Measurements from ENCODE around the gene SPHK1. TPM values are rescaled to one million over a fixed set of nuclear protein-coding genes. Genes with fewer than 3 reads are reported as not detected.

The SPHK1 gene
- total and polyA plus RNA-seq, 2 donors (not counting 3 experiments of a cell fraction or from before 2014, with no cell fraction given), result 85.6 to 97.4 TPM

- H4K20me1 ChIP-seq (replicated peaks; ENCODE audit: control insufficient read depth, extremely low read depth, insufficient read depth, low read length), result no peaks in the 10 kb centered on the region
- dilution Hi-C loops (cut with MboI; ENCODE audit: extremely low pct_ligation_motif_present, low sequenced_read_pairs), result no loop called here
- intact Hi-C loops (cut with micrococcal nuclease), result no loop called here
- no peaks in the 10 kb centered on the region for H3K4me1 ChIP-seq (ENCODE audit: control insufficient read depth, extremely low read depth, insufficient read depth, low read length)
- TF ChIP-seq CTCF (IDR thresholded peaks at IDR 0.05; ENCODE audit: extremely low read depth in 1 of 2, insufficient read depth in 1 of 2, low read depth in 1 of 2, low read length in 2 of 2), result no peak
- TF ChIP-seq POLR2A (IDR thresholded peaks at IDR 0.05; ENCODE audit: low read depth, low read length), result no peak
- no peak for TF ChIP-seq GATA2 (IDR thresholded peaks at IDR 0.05; ENCODE audit: insufficient read depth, insufficient read length, low read depth, low read length)
- TF ChIP-seq, protein P1, sequence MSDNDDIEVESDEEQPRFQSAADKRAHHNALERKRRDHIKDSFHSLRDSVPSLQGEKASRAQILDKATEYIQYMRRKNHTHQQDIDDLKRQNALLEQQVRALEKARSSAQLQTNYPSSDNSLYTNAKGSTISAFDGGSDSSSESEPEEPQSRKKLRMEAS (IDR thresholded peaks at IDR 0.05; ENCODE audit: insufficient read depth, insufficient read length), result no peak
- TF ChIP-seq JUN (IDR thresholded peaks at IDR 0.05; ENCODE audit: borderline replicate concordance, insufficient read depth, insufficient read length, low read depth), result no peak
- no peak for TF ChIP-seq FOS (IDR thresholded peaks at IDR 0.05; ENCODE audit: borderline replicate concordance, insufficient read depth, low read length)
- no peak for TF ChIP-seq EZH2 (IDR thresholded peaks at IDR 0.05; ENCODE audit: borderline replicate concordance, low read depth, low read length, severe bottlenecking)
- no peak for TF ChIP-seq MYC (IDR thresholded peaks at IDR 0.05; ENCODE audit: low read depth, low read length)
- no peak for TF ChIP-seq POLR2AphosphoS5 (IDR thresholded peaks at IDR 0.05; ENCODE audit: insufficient read depth, low read depth, low read length)
- no peak overlapping the region for H3K27ac ChIP-seq (ENCODE audit: insufficient read depth, low read depth, low read length)
- no peak overlapping the region for H3K4me2 ChIP-seq (ENCODE audit: insufficient read depth, low read length)
- no peak overlapping the region for H2AFZ ChIP-seq (ENCODE audit: low read depth, low read length)
- no peaks in the 10 kb centered on the region for H3K27me3 ChIP-seq (ENCODE audit: control insufficient read depth in 2 of 2, insufficient read depth in 2 of 2, low read length in 2 of 2)
- peaks cover 5 to 28% of the 10 kb centered on the region in 2 experiments for H3K36me3 ChIP-seq (ENCODE audit: control insufficient read depth in 2 of 2, extremely low read depth in 1 of 2, insufficient read depth in 2 of 2, low read length in 2 of 2)
- no peaks in the 10 kb centered on the region for H3K9me3 ChIP-seq (replicated peaks; ENCODE audit: control insufficient read depth, insufficient read depth, low read length)
- FAIRE-seq (no peak), DNase-seq (ENCODE audit: low read depth, low spot score) (no peak)
- BruUV-seq (replicated peaks), result no TSS peak
- ChIA-PET POLR2A (no interaction called here), CTCF (interaction anchor here (0.6 to 2.9 kb wide), 3 partner anchors 39 to 102 kb away, joined by 3 to 33 read pairs (median 4); no protein-coding TSS in a partner anchor)
- no peaks in the 10 kb centered on the region for H3K9me1 ChIP-seq (replicated peaks; ENCODE audit: control insufficient read depth, extremely low read depth, insufficient read depth, low read length)
- H3K9ac ChIP-seq (replicated peaks; ENCODE audit: extremely low read depth, insufficient read depth, low read length), result no peak overlapping the region
- H3K4me3 ChIP-seq (replicated peaks in 1 of 3; ENCODE audit: insufficient read depth in 1 of 3, low read depth in 1 of 3, low read length in 3 of 3), result no peak overlapping the region
- no peaks in the 10 kb centered on the region for H3K79me2 ChIP-seq (ENCODE audit: control insufficient read depth, insufficient read depth, low read length)
Observed at GRCh38 chr17:76404256-76404655, 19.8 kb downstream of the SPHK1 start.

All from endothelial cell of umbilical vein (primary cell).